ENCODE results near the gene CSNK1G1.

- TF ChIP-seq POLR2A (IDR thresholded peaks at IDR 0.05; ENCODE audit: low read depth, low read length) (no peak), POLR2AphosphoS5 (IDR thresholded peaks at IDR 0.05; ENCODE audit: low read depth, low read length) (no peak), TAF1 (IDR thresholded peaks at IDR 0.05; ENCODE audit: borderline replicate concordance, low read depth, low read length) (no peak)
Measured at GRCh38 chr15:64396789-64397188, 40.8 kb upstream of the CSNK1G1 start.
